AG04450 (cell line): Measurements from ENCODE around the gene WWP2. TPM values are rescaled to one million over a fixed set of nuclear protein-coding genes. Genes with fewer than 3 reads are reported as not detected.

Experiments
- CTCF ChIA-PET: fragments of 300-600, 350-600 bp; formaldehyde crosslinking; extraction: SDS; loops from one replicate; lab custom pipeline; 2022; ENCODE audit warnings: antibody characterized with exemption, inconsistent platforms; lab: Charles Lee
- POLR2A ChIA-PET: fragments of 350-600 bp; formaldehyde crosslinking; extraction: SDS; loops from one replicate; lab custom pipeline; 2021; ENCODE audit warnings: antibody characterized with exemption, inconsistent platforms; lab: Yijun Ruan, JAX
- DNase-seq: peaks from one replicate; pipeline ENCODE4 v3.0.0-alpha.2; 2011; ENCODE audit warnings: low read depth, low spot score
- H3K27ac ChIP-seq: one replicate; pipeline ENCODE4 v1.5.1; 2012; ENCODE audit warnings: low read depth, low read length, control low read depth
- H3K27me3 ChIP-seq: one replicate; pipeline ENCODE4 v1.6.0; 2012; ENCODE audit warnings: low read length; ENCODE audit not compliant: control insufficient read depth, insufficient read depth
- H3K4me3 ChIP-seq: 2 replicates; pipeline ENCODE4 v1.5.1; 2011; ENCODE audit warnings: mild to moderate bottlenecking, low read depth, low read length, control low read depth
- H3K9me3 ChIP-seq: 2 replicates; pipeline ENCODE4 v1.5.1; 2012; ENCODE audit warnings: low read length; ENCODE audit not compliant: control insufficient read depth, insufficient read depth
- CTCF ChIP-seq: IDR thresholded peaks from 2 replicates; pipeline ENCODE4 v1.5.1; 2011; ENCODE audit warnings: low read depth, low read length, control low read depth, inconsistent platforms
- polyA plus RNA-seq: library from polyadenylated mRNA; depleted of rRNA; stranded (reverse); fragments of >200 nt; gene quantifications from 2 replicates; pipeline ENCODE4 v1.2.3, GENCODE V29; 2011

Gene WWP2
- polyA plus RNA-seq, 1 experiment, result 13.4 TPM

- no peak for TF ChIP-seq CTCF
- no peak for DNase-seq
- H3K4me3 ChIP-seq, result no peak overlapping the region
- H3K27me3 ChIP-seq, result no peaks in the 10 kb centered on the region
- no peak overlapping the region for H3K27ac ChIP-seq
- POLR2A ChIA-PET, result no interaction called here
- H3K9me3 ChIP-seq, result no peaks in the 10 kb centered on the region
- CTCF ChIA-PET, result interaction anchor here (1.0 to 1.5 kb wide), 2 partner anchors 40 to 92 kb away, joined by 3 to 4 read pairs; no protein-coding TSS in a partner anchor
These were observed 76.4 kb downstream of the WWP2 start for GRCh38 chr16:69838489-69838888.

GRCh38 chr16:69839240-69839688 lies 77.1 kb downstream of the WWP2 start:
- no peak overlapping the region for H3K27ac ChIP-seq

GRCh38 chr16:69839798-69840409 lies 77.8 kb downstream of the WWP2 start:
- H3K4me3 ChIP-seq, result no peak overlapping the region
- TF ChIP-seq CTCF, result no peak
- POLR2A ChIA-PET, result interaction anchor here (1.0 kb wide), 1 partner anchor 9 kb away, joined by 6 read pairs; no protein-coding TSS in a partner anchor
- no peak for DNase-seq
- CTCF ChIA-PET, result interaction anchor here (1.3 to 1.5 kb wide), 2 partner anchors 9 to 41 kb away, joined by 3 read pairs; no protein-coding TSS in a partner anchor
- no peak overlapping the region for H3K27ac ChIP-seq
- H3K27me3 ChIP-seq, result no peaks in the 10 kb centered on the region
- no peaks in the 10 kb centered on the region for H3K9me3 ChIP-seq

More at GRCh38 chr16:69839240-69839688, 77.1 kb downstream of the WWP2 start:
- ChIA-PET CTCF (interaction anchor here (1.0 to 1.5 kb wide), 2 partner anchors 40 to 91 kb away, joined by 3 to 4 read pairs; no protein-coding TSS in a partner anchor), POLR2A (interaction anchor here (1.0 kb wide), 1 partner anchor 9 kb away, joined by 6 read pairs; no protein-coding TSS in a partner anchor)
- H3K9me3 ChIP-seq, result no peaks in the 10 kb centered on the region
- H3K4me3 ChIP-seq, result no peak overlapping the region
- no peak for DNase-seq
- TF ChIP-seq CTCF, result no peak
- H3K27me3 ChIP-seq, result no peaks in the 10 kb centered on the region

DNA sequence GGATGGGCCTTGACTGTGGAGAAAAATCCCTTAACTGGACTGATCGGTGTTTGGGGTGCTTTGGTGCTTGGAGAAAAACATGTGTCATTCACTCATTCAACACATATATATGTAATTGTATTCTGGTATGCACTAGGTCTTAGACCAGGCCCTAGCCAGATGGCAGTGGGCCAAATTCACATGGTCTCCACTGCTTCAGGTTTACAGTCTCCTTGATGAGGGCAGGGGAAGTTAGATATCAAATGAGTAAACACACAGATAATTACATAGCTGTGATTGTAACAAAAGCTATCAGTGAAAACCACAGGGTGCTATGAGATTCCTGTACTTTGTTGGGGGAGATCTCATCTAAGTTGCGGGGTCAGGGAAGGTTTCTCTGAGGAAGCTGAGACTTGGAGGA lies 78.8 kb downstream of the WWP2 start:
- H3K27me3 ChIP-seq, result no peaks in the 10 kb centered on the region
- TF ChIP-seq CTCF, result no peak
- CTCF ChIA-PET, result interaction anchor here (1.3 kb wide), 1 partner anchor 8 kb away, joined by 3 read pairs; no protein-coding TSS in a partner anchor
- POLR2A ChIA-PET, result no interaction called here
- H3K27ac ChIP-seq, result no peak overlapping the region
- no peaks in the 10 kb centered on the region for H3K9me3 ChIP-seq
- DNase-seq, result no peak
- no peak overlapping the region for H3K4me3 ChIP-seq

GRCh38 chr16:69844441-69844840 lies 82.3 kb downstream of the WWP2 start:
- no peak for DNase-seq
- ChIA-PET POLR2A (no interaction called here), CTCF (no interaction called here)
- Histone ChIP-seq H3K27ac (no peak overlapping the region), H3K27me3 (no peaks in the 10 kb centered on the region), H3K4me3 (no peak overlapping the region), H3K9me3 (no peaks in the 10 kb centered on the region)
- no peak for TF ChIP-seq CTCF
